BJ (cell line): ENCODE results near the gene TRIM27. TPM values are rescaled to one million over a fixed set of nuclear protein-coding genes. Genes with fewer than 3 reads are reported as not detected.

Source experiments
- CTCF ChIA-PET: fragments of 350-600 bp; formaldehyde crosslinking; extraction: SDS; loops from one replicate; lab custom pipeline; 2021; ENCODE audit warnings: antibody characterized with exemption, inconsistent platforms; lab: Yijun Ruan, JAX
- POLR2A ChIA-PET: fragments of 300-600 bp; sonication (Branson Sonifier 250); formaldehyde crosslinking; extraction: SDS; loops from one replicate; lab custom pipeline; 2021; ENCODE audit warnings: antibody characterized with exemption; lab: Charles Lee
- DNase-seq: peaks from one replicate; pipeline ENCODE4 v3.0.0-alpha.2; 2011; ENCODE audit warnings: low read depth
- H3K27me3 ChIP-seq: 2 replicates; pipeline ENCODE4 v1.6.0; 2011; ENCODE audit warnings: low read length; ENCODE audit not compliant: control insufficient read depth, insufficient read depth
- H3K36me3 ChIP-seq: 2 replicates; pipeline ENCODE4 v1.5.1; 2011; ENCODE audit warnings: low read length; ENCODE audit not compliant: control insufficient read depth, insufficient read depth
- H3K4me3 ChIP-seq: 2 replicates; pipeline ENCODE4 v1.5.1; 2011; ENCODE audit warnings: low read depth, mild to moderate bottlenecking, control low read depth, low read length
- CTCF ChIP-seq: IDR thresholded peaks from 2 replicates; pipeline ENCODE4 v1.5.1; 2011; ENCODE audit warnings: low read depth, mild to moderate bottlenecking, control low read depth, inconsistent platforms, low read length, moderate library complexity; ENCODE audit not compliant: insufficient read depth
- polyA plus RNA-seq: library from polyadenylated mRNA; depleted of rRNA; stranded (reverse); fragments of >200 nt; gene quantifications from 2 replicates; pipeline ENCODE4 v1.2.3, GENCODE V29; 2011

TRIM27 gene
- polyA plus RNA-seq, 1 experiment = 47.3 TPM

GRCh38 chr6:28910901-28911690, 12.7 kb downstream of the TRIM27 start:
- H3K36me3 ChIP-seq = peaks cover 21% of the 10 kb centered on the region
- POLR2A ChIA-PET = no interaction called here
- H3K4me3 ChIP-seq = no peak overlapping the region
- no peak for TF ChIP-seq CTCF
- no peak for DNase-seq
- no peaks in the 10 kb centered on the region for H3K27me3 ChIP-seq
- CTCF ChIA-PET = interaction anchor here (0.6 to 0.7 kb wide), 2 partner anchors 46 to 1358 kb away, joined by 3 read pairs; no protein-coding TSS in a partner anchor

GRCh38 chr6:28907394-28907793, 16.4 kb downstream of the TRIM27 start:
- Histone ChIP-seq H3K36me3 (peaks cover 27% of the 10 kb centered on the region), H3K4me3 (no peak overlapping the region), H3K27me3 (no peaks in the 10 kb centered on the region)
- ChIA-PET POLR2A (no interaction called here), CTCF (interaction anchor here (0.7 to 0.8 kb wide), 2 partner anchors 34 to 103 kb away, joined by 3 read pairs; no protein-coding TSS in a partner anchor)
- no peak for TF ChIP-seq CTCF
- no peak for DNase-seq

GRCh38 chr6:28906669-28907068, 17.1 kb downstream of the TRIM27 start:
- no peak for TF ChIP-seq CTCF

GRCh38 chr6:28903686-28904085, 20.1 kb downstream of the TRIM27 start:
- Histone ChIP-seq H3K27me3 (no peaks in the 10 kb centered on the region), H3K36me3 (peaks cover 17% of the 10 kb centered on the region), H3K4me3 (no peak overlapping the region)
- no peak for DNase-seq
- POLR2A ChIA-PET = no interaction called here
- no peak for TF ChIP-seq CTCF
- CTCF ChIA-PET = no interaction called here

More at GRCh38 chr6:28906669-28907068, 17.1 kb downstream of the TRIM27 start:
- ChIA-PET CTCF (interaction anchor here (0.7 kb wide), 1 partner anchor 103 kb away, joined by 3 read pairs; no protein-coding TSS in a partner anchor), POLR2A (no interaction called here)
- Histone ChIP-seq H3K27me3 (no peaks in the 10 kb centered on the region), H3K4me3 (no peak overlapping the region), H3K36me3 (peaks cover 27% of the 10 kb centered on the region)
- DNase-seq = no peak

GRCh38 chr6:28901831-28902230, 22.0 kb downstream of the TRIM27 start:
- ChIA-PET CTCF (no interaction called here), POLR2A (no interaction called here)
- no peak overlapping the region for H3K4me3 ChIP-seq
- H3K27me3 ChIP-seq = no peaks in the 10 kb centered on the region
- H3K36me3 ChIP-seq = peaks cover 14% of the 10 kb centered on the region
- no peak for TF ChIP-seq CTCF
- DNase-seq = no peak
